ENCODE data around the gene BTG1.

- no peak for TF ChIP-seq CTCF (conservative IDR thresholded peaks at IDR 0.05)
- TF ChIP-seq EZH2 (IDR thresholded peaks at IDR 0.05; ENCODE audit: low read depth) = no peak
Measured at GRCh38 chr12:92142251-92142926, 3.3 kb downstream of the BTG1 start.

Data from PC-9 (cell line).